Pancreas (tissue), 10 donors: ENCODE measurements around the gene PRR22. TPM values are rescaled to one million over a fixed set of nuclear protein-coding genes. Genes with fewer than 3 reads are reported as not detected.
"Not testable (repeated sequence)": the region's sequence is repeated elsewhere in the genome, so short reads cannot be mapped to it uniquely, and the experiment has no call there.

Source experiments
- ATAC-seq, 4 donors: fragments of 200-7000 bp; cut with Tn5 transposase; one replicate each; pipeline versions ENCODE4 v1.8.0 to v1.9.1; 2020; ENCODE audit warnings: mild to moderate bottlenecking in 4 of 4, moderate library complexity in 4 of 4
- DNase-seq, 6 donors: peaks; one replicate each; pipeline ENCODE4 v3.0.0-alpha.2; 2020
- FAIRE-seq: peaks from 2 replicates; lab custom pipeline; 2012; peaks lifted over from hg19 to GRCh38; lab: Jason Lieb, UNC
- H3K27ac ChIP-seq, 4 donors: fragments of 200-600 bp; sonication (generic); 1 replicate in 3 of 4; 2 replicates in 1 of 4; pipeline versions ENCODE4 v1.5.0 to v1.8.0; 2020
- H3K27me3 ChIP-seq, 4 donors: fragments of 200-600 bp; one replicate each; pipeline ENCODE4 v1.8.0; 2021
- H3K36me3 ChIP-seq, 3 donors: fragments of 200-600 bp; sonication (generic) in 1 of 3; one replicate each; pipeline versions ENCODE4 v1.5.0 to v1.8.0; 2020 to 2021
- H3K4me1 ChIP-seq, 3 donors: fragments of 200-600 bp; one replicate each; pipeline ENCODE4 v1.8.0; 2021
- H3K4me3 ChIP-seq, 4 donors: fragments of 200-600 bp; sonication (generic) in 2 of 4; one replicate each; pipeline versions ENCODE4 v1.5.0 to v1.8.0; 2020 to 2021
- H3K9me3 ChIP-seq, 4 donors: fragments of 200-600 bp; one replicate each; pipeline ENCODE4 v1.8.0; 2021
- WGBS, 2 donors: extraction: QIAGEN DNeasy Blood & Tissue Kit; methylation state at CpG; one replicate each; pipeline ENCODE4 v1.1.7; 2013; 5-methylcytosine and 5-hydroxymethylcytosine counted together
- intact Hi-C, 3 donors: fragments of 100-400 bp; cut with DNase I; formaldehyde crosslinking; loops; one replicate each; pipeline versions ENCODE4 v1.11.1 to v1.14.2; 2022
- polyA plus RNA-seq, 2 donors: library from polyadenylated mRNA; stranded (reverse); fragments of 200-250 nt; gene quantifications; one replicate each; pipeline ENCODE4 v1.2.3, GENCODE V29; 2013
- total RNA-seq, 6 donors: library from RNA; stranded (reverse); fragmentation: NEBNext Ultra II Directional in 4 of 6; extraction: Animal tissue kit (Norgen Biotek cat#: 25700) in 4 of 6; gene quantifications; one replicate each; pipeline versions ENCODE4 v1.2.1 to v1.2.4, GENCODE V29; 2021 to 2023
- TF ChIP-seq, protein P1 (sequence below), 4 donors: fragments of 200-600 bp; sonication (generic) in 3 of 4; IDR thresholded peaks; one replicate each; pipeline versions ENCODE4 v1.5.0 to v1.8.0; 2021; ENCODE audit warnings: antibody characterized with exemption in 4 of 4
- donor health status: healthy with polysubstance abuse.
- donor health status: DM: no; HTN: no; CAD: no; lungs with moderate emphysema.
- donor health status: DM: no; HTN: no; CAD: no.
- donor health status: control.
- donor health status: control.
- donor health status: Bipolar disorder and iron deficiency.
- donor health status: DM: yes; HTN: yes; CAD: no.
- donor health status: DM: no; HTN: no; CAD: no.
- donor health status: DM: no; HTN: no; CAD: no.
- donor health status: DM: yes; HTN: yes; CAD: no.

Gene PRR22
- total and polyA plus RNA-seq, 8 donors = 0.61 to 25.9 (median 2.1) TPM

DNA sequence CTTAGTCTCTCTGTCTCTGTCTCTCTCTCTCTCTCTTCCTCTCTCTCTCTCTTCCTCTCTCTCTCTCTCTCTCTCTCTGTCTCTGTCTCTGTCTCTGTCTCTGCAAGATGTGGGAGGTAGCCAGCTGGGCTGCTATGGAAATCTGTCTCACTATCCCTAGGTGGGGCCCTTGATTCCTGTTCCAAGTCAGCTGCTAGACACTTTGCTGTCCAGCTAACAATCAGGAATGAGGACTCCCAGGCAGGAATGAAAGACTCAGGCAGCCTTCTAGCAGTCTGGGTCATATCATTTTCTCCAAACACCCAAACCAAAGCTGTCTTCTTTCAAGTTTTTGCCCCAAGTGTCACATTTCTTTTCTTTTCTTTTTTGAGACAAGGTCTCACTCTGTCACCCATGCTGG lies 40.9 kb downstream of the PRR22 start:
- intact Hi-C loops = no loop called here
- H3K4me1 ChIP-seq = no peaks in the 10 kb centered on the region
- TF ChIP-seq, protein P1, sequence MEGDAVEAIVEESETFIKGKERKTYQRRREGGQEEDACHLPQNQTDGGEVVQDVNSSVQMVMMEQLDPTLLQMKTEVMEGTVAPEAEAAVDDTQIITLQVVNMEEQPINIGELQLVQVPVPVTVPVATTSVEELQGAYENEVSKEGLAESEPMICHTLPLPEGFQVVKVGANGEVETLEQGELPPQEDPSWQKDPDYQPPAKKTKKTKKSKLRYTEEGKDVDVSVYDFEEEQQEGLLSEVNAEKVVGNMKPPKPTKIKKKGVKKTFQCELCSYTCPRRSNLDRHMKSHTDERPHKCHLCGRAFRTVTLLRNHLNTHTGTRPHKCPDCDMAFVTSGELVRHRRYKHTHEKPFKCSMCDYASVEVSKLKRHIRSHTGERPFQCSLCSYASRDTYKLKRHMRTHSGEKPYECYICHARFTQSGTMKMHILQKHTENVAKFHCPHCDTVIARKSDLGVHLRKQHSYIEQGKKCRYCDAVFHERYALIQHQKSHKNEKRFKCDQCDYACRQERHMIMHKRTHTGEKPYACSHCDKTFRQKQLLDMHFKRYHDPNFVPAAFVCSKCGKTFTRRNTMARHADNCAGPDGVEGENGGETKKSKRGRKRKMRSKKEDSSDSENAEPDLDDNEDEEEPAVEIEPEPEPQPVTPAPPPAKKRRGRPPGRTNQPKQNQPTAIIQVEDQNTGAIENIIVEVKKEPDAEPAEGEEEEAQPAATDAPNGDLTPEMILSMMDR (IDR thresholded peaks at IDR 0.05) = no peak
- no peak for DNase-seq
- H3K9me3 ChIP-seq = no peaks in the 10 kb centered on the region
- no peak overlapping the region for H3K4me3 ChIP-seq
- no peak for ATAC-seq
- H3K27me3 ChIP-seq = no peaks in the 10 kb centered on the region
- no peak for FAIRE-seq
- H3K36me3 ChIP-seq = no peaks in the 10 kb centered on the region
- no peak overlapping the region for H3K27ac ChIP-seq

DNA sequence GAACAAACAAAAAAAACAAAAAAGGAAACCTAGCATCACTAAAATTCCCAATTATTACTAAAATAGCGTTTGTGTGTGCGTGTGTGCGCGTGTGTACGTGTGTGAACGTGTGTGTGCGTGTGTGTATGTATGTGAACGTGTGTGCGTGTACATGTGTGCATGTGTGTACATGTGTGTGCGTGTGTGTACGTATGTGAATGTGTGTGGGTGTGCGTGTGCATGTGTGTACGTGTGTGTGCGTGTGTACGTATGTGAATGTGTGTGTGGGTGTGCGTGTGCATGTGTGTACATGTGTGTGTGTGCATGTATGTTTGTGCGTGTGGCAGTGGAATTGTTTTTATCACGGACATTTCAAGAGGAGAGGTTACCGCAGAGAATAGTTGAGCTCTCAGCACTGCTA lies 42.5 kb downstream of the PRR22 start:
- intact Hi-C loops = no loop called here
- Histone ChIP-seq H3K4me3 (no peak overlapping the region), H3K4me1 (no peaks in the 10 kb centered on the region), H3K27ac (no peak overlapping the region), H3K9me3 (no peaks in the 10 kb centered on the region), H3K36me3 (no peaks in the 10 kb centered on the region), H3K27me3 (no peaks in the 10 kb centered on the region)
- 69 to 78% methylated on average over 19 of the region's 19 CpGs for WGBS, 2 donors
- no peak for FAIRE-seq
- no peak for DNase-seq
- ATAC-seq = no peak
- TF ChIP-seq, protein P1 (IDR thresholded peaks at IDR 0.05) = no peak

- ATAC-seq (no peak), FAIRE-seq (no peak), DNase-seq (no peak)
- WGBS, 2 donors = 67 to 76% methylated on average over 8 of the region's 8 CpGs
- TF ChIP-seq, protein P1 (IDR thresholded peaks at IDR 0.05) = no peak
- Histone ChIP-seq H3K27ac (no peak overlapping the region), H3K36me3 (no peaks in the 10 kb centered on the region), H3K4me3 (no peak overlapping the region), H3K9me3 (no peaks in the 10 kb centered on the region), H3K27me3 (no peaks in the 10 kb centered on the region), H3K4me1 (no peaks in the 10 kb centered on the region)
- intact Hi-C loops = no loop called here
Observed at GRCh38 chr19:5738423-5738822, 46.1 kb downstream of the PRR22 start.

DNA sequence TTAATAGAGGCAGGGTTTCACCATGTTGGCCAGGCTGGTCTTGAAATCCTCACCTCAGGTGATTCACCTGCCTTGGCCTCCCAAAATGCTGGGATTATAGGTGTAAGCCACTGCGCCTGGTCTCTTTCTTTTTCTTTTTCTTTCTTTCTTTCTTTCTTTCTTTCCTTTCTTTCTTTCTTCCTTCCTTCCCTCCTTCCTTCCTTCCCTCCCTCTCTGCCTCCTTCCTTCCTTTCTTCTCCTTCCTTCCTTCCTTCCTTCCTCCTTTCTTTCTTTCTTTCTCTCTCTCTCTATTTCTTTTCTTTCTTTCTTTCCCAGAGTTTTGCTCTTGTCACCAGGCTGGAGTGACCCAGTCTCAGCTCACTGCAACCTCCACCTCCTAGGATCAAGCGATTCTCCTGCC lies 51.4 kb downstream of the PRR22 start:
- ATAC-seq = not testable (repeated sequence)

More for the DNA sequence above, 51.4 kb downstream of the PRR22 start:
- FAIRE-seq, H3K9me3 ChIP-seq, H3K36me3 ChIP-seq, H3K4me1 ChIP-seq, H3K27me3 ChIP-seq, DNase-seq, intact Hi-C loops, H3K4me3 ChIP-seq, H3K27ac ChIP-seq: not testable (repeated sequence)
- 71 to 77% methylated on average over 2 of the region's 2 CpGs for WGBS, 2 donors

Other genes with a start within 250 kb of the PRR22 start
- under 1 TPM in 5 of 6 donors, not detected in 1; 0.09 to 0.22 (median 0.19) TPM for gene TINCR, start 216.8 kb downstream of the PRR22 start, total RNA-seq
- under 1 TPM; 0.27 to 0.85 TPM for gene TINCR, start 216.8 kb downstream of the PRR22 start, polyA plus RNA-seq
- 10 to 100 TPM; 35.0 to 68.3 (median 41.5) TPM for gene SAFB2, start 162.0 kb downstream of the PRR22 start, total RNA-seq
- 100 to 1,000 TPM; 108 to 112 TPM for gene SAFB2, start 162.0 kb downstream of the PRR22 start, polyA plus RNA-seq
- gene SAFB, start 161.7 kb downstream of the PRR22 start, total RNA-seq = 10 to 100 TPM; 28.9 to 52.8 (median 41.1) TPM
- 10 to 100 TPM; 63.5 to 84.3 TPM for gene SAFB, start 161.7 kb downstream of the PRR22 start, polyA plus RNA-seq
- 10 to 100 TPM; 14.0 to 25.9 (median 23.5) TPM for gene MICOS13, start 104.2 kb downstream of the PRR22 start, total RNA-seq
- gene MICOS13, start 104.2 kb downstream of the PRR22 start, polyA plus RNA-seq = 10 to 100 TPM; 59.3 to 77.5 TPM
- gene HSD11B1L, start 103.7 kb downstream of the PRR22 start, total RNA-seq = 1 to 10 TPM; 2.1 to 5.5 (median 3.5) TPM
- gene HSD11B1L, start 103.7 kb downstream of the PRR22 start, polyA plus RNA-seq = 10 to 100 TPM; 12.9 to 16.9 TPM
- 100 to 1,000 TPM; 524 to 926 (median 654) TPM for gene RPL36, start 94.5 kb downstream of the PRR22 start, total RNA-seq
- 1,000 to 10,000 TPM in 1 of 2 donors, 100 to 1,000 TPM in 1; 951 to 1,510 TPM for gene RPL36, start 94.5 kb downstream of the PRR22 start, polyA plus RNA-seq
- 10 to 100 TPM; 23.3 to 56.7 (median 33.1) TPM for gene LONP1, start 64.6 kb downstream of the PRR22 start, total RNA-seq
- 10 to 100 TPM; 42.5 to 63.9 TPM for gene LONP1, start 64.6 kb downstream of the PRR22 start, polyA plus RNA-seq
- not detected for gene CATSPERD, start 64.1 kb downstream of the PRR22 start, total RNA-seq
- not detected for gene CATSPERD, start 64.1 kb downstream of the PRR22 start, polyA plus RNA-seq
- gene DUS3L, start 6.4 kb upstream of the PRR22 start, total RNA-seq = 10 to 100 TPM; 14.8 to 29.2 (median 20.2) TPM
- 10 to 100 TPM; 61.2 to 66.6 TPM for gene DUS3L, start 6.4 kb upstream of the PRR22 start, polyA plus RNA-seq
- gene NRTN, start 20.3 kb upstream of the PRR22 start, total RNA-seq = 10 to 100 TPM in 4 of 6 donors, 1 to 10 TPM in 2; 5.0 to 15.2 (median 11.5) TPM
- gene NRTN, start 20.3 kb upstream of the PRR22 start, polyA plus RNA-seq = 1 to 10 TPM; 5.0 to 8.5 TPM
- 1 to 10 TPM; 1.9 to 8.7 (median 2.8) TPM for gene FUT6, start 55.0 kb upstream of the PRR22 start, total RNA-seq
- gene FUT6, start 55.0 kb upstream of the PRR22 start, polyA plus RNA-seq = 1 to 10 TPM; 2.9 to 4.0 TPM
- gene FUT3, start 66.7 kb upstream of the PRR22 start, total RNA-seq = 10 to 100 TPM in 2 of 6 donors, 1 to 10 TPM in 4; 3.3 to 13.9 (median 5.7) TPM
- 10 to 100 TPM in 1 of 2 donors, 1 to 10 TPM in 1; 9.7 to 12.0 TPM for gene FUT3, start 66.7 kb upstream of the PRR22 start, polyA plus RNA-seq
- gene FUT5, start 85.8 kb upstream of the PRR22 start, total RNA-seq = not detected
- not detected for gene FUT5, start 85.8 kb upstream of the PRR22 start, polyA plus RNA-seq
- gene NDUFA11, start 119.0 kb upstream of the PRR22 start, total RNA-seq = 100 to 1,000 TPM in 1 of 6 donors, 10 to 100 TPM in 5; 58.0 to 104 (median 82.0) TPM
- 100 to 1,000 TPM; 161 to 209 TPM for gene NDUFA11, start 119.0 kb upstream of the PRR22 start, polyA plus RNA-seq
- 1 to 10 TPM; 2.9 to 5.6 (median 4.6) TPM for gene VMAC, start 120.1 kb upstream of the PRR22 start, total RNA-seq
- 10 to 100 TPM in 1 of 2 donors, 1 to 10 TPM in 1; 4.0 to 10.1 TPM for gene VMAC, start 120.1 kb upstream of the PRR22 start, polyA plus RNA-seq
- gene CAPS, start 129.5 kb upstream of the PRR22 start, total RNA-seq = 10 to 100 TPM; 10.5 to 23.2 (median 14.0) TPM
- 10 to 100 TPM; 62.9 to 77.2 TPM for gene CAPS, start 129.5 kb upstream of the PRR22 start, polyA plus RNA-seq
- gene RANBP3, start 193.4 kb upstream of the PRR22 start, total RNA-seq = 10 to 100 TPM; 27.6 to 42.2 (median 34.7) TPM
- 10 to 100 TPM; 29.1 to 39.9 TPM for gene RANBP3, start 193.4 kb upstream of the PRR22 start, polyA plus RNA-seq